IPS-NIHi11 (cell line): ENCODE measurements around the gene DNAH12.
"Not testable (repeated sequence)": the region's sequence is repeated elsewhere in the genome, so short reads cannot be mapped to it uniquely, and the experiment has no call there.

Source experiments
- DNase-seq: peaks from one replicate; pipeline ENCODE4 v3.0.0; 2012; ENCODE audit warnings: mixed read lengths, low spot score

DNAH12 gene

DNA sequence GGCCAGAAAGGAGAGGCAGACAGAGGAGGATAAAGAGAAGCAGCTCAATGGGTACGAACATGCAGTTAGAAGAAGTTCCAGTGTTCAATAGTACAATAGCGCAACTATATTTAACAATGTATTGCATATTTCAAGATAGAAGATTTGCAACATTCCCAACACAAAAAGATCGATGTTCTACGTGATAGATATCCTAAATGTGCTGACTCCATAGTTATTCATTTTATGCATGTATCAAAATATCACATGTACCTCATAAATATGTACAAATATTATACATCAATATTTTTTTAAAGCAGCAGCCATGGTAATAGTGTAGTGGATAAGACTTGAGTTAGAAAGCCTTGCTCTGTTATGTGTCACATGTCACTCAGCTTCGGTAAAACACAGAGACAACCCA lies 141.5 kb downstream of the DNAH12 start:
- no peak for DNase-seq

DNA sequence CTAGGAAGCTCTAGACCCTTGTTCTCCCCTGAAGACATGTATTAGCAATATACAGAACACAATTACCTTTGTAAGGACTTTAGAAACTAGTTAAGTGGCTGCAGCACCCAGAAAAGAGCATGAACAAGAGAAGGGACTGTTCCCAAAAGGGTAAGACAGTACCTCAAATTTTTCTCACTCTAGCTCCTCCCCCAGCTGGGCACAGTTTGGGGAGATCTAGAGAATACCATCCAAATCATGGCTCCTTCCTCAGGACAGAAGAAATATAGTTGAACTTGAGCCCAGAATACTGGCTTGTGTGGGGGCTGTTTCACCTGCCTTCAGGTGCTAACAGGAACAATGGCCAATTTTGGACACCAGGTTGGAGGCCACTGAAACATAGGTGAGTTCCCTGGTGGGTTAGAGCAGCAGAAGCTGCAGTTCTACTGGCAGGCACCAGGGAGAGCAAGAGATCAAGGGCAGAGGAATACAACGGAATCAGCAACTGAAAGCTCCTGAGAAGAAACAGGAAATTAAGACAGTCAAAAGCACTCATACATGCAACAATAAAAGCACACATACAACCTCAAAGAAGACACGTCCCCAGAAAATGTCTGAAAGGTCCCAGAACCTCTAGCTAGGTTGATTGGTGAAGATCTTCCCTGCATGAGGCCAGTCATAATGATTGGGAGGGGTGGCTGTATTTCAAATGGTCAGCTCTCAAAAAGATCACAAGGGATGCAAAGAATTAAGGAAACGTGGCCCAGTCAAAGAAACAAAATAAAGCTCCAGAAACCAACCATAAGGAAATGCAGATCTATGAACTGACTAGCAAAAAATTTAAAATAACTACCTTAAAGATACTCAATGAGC lies 146.7 kb downstream of the DNAH12 start:
- peak; percentile 70 for DNase-seq

DNA sequence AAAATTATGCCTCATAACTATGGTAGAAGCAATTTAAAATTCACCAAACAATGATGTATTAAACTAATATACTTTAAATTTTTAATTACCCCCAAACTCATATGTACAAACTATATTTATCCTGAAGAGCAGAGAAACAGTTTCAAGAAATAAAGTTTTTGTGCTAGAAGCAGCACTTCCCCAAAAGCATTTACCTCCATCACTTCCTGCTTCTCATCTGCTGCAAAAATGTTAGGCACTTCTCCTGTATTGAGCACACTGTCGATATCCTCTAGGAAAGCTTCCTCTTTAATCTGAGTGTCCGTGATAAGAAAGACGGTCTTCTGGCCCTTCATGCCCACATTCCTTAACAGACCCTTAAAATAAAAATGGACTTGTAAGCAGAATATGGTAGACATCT lies 150.2 kb downstream of the DNAH12 start:
- no peak for DNase-seq

DNA sequence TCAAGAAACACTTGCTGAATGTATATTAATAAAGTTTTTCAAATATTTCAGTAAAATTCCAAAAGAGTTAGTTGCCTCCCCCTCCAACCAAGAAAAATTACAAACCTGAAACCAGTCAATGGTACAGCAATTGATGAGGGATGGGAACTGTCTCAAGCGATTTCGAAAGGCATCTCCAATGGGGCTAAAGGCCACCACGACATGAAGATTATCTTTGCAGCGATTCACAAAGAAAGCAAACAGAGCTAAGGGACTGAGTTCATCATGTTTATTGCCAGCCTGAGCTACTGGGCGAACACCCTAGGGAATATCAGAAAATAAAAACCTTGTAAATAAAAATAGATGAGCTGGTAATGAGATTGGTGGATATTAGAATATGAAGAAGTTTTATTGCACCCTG lies 152.4 kb downstream of the DNAH12 start:
- DNase-seq = no peak

DNA sequence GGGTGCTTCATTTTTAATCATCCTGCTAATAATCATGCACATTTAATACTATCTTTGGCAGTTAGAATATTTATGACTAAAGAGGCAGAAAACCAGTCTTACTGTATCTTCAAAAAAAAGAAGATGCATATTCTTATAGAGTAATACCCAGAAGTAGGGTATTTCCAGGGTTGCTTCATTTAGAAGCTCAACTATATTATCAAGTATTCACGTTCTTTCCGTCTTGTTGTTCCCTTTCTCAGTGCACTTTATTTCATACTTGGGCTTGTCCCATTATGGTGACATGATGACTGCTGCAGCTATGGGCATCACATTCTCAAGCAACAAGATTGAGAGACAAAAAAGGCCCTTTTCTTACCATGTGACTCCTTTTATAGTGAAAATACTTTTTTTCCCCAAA lies 154.9 kb downstream of the DNAH12 start:
- no peak for DNase-seq

DNA sequence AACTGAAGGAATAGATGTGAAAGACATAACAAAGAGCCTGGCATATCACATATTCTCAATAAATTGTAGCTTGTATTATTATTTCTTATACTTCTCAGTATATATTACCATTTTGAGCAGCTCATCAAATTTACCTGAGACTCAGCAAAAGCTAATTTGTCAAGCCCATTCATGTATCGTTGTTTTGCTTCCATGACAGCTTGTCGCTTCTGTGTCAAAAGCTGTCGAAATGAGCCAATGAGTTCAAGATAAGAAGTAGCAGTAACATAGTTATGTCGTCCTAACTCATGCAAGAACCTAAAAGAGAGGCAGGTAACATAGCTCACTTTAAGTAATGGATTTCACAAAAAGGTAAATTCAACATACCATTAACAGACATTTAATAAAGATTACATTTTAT lies 157.8 kb downstream of the DNAH12 start:
- DNase-seq = no peak

DNA sequence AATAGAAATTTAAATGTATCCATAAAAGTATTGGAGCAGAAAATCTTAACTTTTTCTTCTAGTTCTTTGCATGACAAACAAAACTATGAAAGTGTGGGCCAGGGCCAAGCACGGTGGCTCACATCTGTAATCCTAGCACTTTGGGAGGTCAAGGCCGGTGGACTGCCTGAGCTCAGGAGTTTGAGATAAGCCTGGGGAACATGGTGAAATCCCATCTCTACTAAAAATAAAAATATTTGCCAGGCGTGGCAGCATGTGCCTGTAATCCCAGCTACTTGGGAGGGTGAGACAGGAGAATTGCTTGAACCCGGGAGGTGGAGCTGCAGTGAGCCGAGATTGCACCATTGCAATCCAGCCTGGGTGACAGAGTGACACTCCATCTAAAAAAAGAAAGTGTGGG lies 158.6 kb downstream of the DNAH12 start:
- DNase-seq = no peak

DNA sequence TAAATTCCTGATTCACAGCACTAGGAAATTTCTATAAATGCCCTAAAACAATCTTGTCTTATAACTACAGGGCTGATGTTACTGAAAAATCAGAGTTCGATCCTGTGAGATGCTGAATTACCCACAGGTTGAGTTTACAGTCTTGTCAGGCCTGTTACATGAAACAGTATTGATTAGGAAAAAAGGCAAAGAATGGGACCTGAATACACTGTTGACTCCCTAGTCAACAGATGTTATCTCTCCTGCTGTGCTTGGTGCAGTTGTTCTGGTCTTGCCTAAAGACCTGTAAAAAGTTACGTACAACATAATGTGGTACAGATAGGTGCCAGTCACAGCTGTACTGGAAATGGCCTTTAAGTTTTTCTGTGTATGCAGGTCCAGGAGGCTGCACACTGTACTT lies 160.3 kb downstream of the DNAH12 start:
- DNase-seq = no peak

DNA sequence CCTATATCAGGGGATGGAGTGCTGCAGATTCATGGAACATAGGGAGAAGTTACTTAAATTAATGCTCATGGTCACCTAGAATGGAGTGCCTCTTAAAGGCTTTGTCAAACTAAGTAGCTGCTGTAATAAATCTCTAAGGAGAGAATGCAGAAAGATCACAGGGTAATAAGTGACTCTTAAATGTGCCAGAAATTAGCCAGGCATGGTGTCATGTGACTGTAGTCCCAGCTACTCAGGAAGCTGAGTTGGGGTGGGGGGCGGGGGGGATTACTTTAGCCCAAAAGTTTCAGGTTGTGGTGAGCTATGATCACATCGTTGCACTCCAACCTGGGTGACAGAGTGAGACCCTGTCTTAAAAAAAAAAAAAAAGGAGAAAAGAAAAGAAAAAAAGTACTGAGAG lies 160.7 kb downstream of the DNAH12 start:
- no peak for DNase-seq

DNA sequence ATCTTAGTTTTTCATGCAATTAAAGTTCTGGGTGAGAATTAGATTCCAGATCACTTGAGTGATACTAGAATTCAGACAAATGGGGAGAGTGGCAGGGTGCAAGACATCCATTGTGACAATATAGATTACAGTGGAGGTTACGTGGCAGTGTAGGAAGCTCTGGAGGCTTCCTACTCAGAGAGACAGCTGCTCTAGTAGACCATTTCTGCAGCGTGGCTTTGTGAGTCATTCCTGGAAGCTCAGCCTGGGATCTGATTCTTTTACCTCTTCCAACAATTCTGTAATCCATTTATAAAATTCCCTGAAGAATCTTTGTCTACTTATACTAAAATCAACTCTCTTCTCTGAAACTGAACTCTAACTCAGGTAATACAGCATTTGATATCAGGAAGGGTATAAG lies 161.2 kb downstream of the DNAH12 start:
- no peak for DNase-seq

DNA sequence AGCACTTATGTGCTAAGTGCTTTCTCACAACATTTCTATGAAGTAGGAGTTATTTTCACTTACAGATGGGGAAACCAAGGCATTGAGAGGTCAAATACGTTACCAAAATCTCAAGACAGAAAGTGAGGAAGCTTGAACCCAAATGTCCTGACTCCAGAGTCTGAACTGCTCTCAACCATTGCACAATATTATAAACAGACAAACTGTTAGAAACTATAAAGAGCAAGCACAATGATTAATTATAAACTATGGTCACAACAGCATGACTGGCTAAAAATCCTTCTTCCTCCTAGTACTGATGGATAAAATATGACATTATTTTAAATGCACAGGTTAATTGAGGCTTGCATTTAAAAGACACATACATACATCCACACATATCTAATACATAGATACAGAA lies 173.8 kb downstream of the DNAH12 start:
- no peak for DNase-seq

DNA sequence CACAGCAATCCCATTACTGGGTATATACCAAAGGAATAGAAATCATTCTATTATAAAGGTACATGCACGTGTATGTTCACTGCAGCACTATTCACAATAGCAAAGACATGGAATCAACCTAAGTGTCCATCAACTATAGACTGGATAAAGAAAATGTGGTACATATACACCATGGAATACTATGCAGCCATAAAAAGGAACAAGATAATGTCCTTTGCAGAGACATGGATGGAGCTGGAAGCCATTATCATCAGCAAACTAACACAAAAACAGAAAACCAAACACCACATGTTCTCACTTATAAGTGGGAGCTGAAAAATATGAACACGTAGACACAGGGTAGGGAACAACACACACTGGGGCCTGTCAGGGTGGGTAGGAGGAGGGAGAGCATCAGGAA lies 179.1 kb downstream of the DNAH12 start:
- DNase-seq = not testable (repeated sequence)

DNA sequence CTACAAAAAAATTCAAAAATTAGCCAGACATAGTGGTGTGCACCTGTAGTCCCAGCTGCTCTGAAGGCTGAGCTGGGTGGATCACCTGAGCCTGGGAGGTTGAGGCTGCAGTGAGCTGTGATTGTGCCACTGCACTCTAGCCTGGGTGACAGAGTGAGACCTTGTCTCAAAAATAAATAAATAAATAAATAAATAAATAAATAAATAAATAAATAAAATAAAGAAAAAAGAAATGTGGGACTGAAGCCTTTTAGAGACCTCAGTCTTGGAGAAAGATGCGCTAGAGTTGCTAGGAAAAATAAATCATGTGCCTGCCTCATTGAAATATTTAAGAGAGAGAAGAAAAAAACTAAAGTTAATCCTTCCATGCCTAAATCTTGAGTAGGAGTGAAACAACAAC lies 187.9 kb downstream of the DNAH12 start:
- not testable (repeated sequence) for DNase-seq

DNA sequence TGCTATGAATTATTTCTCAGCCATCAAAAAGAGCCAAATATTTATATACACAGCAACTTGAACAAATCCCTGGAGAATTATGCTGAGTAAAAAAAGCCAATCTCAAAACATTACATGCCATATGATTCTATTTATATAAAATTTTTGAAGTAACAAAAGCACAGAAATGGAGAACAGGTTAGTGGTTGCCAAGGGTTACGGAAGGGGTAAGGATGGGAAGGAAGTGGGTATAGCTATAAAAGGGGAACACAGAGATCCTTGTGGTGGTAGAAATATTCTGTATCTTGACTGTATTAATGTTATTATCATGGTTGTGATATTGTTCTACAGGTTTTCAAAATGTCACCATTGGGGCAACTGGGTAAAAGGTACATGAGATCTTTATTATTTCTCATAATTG lies 189.4 kb downstream of the DNAH12 start:
- no peak for DNase-seq

DNA sequence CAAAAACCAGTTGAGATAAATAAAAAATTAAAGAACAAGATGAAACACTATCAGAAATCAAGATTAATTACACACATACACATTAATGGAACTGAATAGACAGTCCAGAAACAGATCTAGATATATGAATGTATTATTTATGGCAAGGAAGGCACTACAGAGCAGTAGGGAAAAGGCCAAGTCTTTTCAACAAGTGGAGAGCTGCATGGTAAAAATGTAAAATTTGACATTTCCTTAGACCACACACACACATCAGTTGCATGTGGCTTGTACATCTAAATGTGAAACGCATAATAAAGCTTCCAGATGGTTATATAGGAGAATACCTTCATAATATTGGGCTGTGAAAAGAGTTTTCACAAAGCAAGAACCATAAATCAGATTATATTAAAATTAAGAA lies 193.9 kb downstream of the DNAH12 start:
- DNase-seq = no peak

DNA sequence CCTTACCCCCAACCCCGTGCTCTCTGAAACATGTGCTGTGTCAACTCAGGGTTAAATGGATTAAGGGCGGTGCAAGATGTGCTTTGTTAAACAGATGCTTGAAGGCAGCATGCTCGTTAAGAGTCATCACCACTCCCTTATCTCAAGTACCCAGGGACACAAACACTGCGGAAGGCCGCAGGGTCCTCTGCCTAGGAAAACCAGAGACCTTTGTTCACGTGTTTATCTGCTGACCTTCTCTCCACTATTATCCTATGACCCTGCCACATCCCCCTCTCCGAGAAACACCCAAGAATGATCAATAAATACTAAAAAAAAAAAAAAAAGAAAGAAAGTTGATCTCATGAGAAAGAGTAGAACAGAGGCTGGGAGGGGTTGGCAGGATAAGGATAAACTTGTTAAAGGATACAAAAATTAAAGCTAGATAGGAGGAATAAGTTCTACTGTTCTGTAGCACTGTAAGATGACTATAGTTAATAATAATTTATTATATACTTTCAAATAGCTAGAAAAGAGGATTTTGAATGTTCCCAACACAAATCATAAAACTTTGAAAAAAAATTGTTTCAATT lies 205.0 kb downstream of the DNAH12 start:
- DNase-seq = not testable (repeated sequence)

DNA sequence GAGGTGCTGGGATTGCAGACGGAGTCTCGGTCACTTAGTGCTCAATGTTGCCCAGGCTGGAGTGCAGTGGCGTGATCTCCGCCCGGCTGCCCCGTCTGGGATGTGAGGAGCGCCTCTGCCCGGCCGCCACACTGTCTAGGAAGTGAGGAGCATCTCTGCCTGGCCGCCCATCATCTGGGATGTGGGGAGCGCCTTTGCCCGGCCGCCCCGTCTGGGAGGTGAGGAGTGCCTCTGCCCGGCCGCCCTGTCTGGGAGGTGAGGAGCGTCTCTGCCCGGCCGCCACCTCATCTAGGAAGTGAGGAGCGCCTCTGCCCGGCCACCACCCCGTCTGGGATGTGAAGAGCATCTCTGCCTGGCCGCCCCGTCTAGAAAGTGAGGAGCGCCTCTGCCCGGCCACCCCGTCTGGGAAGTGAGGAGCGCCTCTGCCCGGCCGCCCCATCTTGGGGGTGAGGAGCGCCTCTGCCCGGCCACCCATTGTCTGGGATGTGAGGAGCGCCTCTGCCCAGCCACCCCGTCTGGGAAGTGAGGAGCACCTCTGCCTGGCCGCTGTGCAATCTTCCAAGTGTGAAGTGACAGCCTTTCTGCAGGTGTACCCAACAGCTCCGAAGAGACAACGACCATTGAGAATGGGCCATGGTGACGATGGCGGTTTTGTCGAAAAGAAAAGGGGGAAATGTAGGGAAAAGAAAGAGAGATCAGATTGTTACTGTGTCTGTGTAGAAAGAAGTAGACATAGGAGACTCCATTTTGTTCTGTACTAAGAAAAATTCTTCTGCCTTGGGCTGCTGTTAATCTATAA lies 205.7 kb downstream of the DNAH12 start:
- not testable (repeated sequence) for DNase-seq

DNA sequence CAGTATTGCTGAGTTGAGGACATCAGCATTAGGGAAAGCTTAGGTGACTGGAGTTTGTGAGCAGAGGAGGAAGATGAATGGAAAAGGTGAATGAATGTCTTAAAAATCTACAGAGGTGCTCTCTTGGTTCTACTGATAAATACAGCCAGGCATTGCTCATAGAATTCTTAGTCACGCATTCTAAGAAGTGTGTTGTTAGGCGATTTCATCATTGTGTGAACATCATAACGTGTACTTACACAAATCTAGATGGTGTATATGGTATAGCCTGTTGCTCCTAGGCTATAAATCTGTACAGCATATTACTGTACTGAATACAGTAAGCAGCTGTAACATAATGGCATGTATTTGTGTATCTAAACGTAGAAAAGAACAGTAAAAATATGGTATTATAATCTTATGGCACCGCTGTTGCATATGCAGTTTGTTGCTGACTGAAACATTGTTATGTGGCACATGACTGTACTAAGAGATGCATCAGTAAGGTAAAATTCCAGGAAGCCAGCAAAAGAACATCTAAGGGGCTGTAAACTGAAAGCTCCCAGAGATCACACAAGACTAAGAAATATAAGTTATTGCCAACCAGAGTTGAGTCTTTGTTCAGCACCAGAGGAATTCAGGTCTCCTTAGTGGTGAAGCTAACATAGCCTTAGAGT lies 208.7 kb downstream of the DNAH12 start:
- no peak for DNase-seq

DNA sequence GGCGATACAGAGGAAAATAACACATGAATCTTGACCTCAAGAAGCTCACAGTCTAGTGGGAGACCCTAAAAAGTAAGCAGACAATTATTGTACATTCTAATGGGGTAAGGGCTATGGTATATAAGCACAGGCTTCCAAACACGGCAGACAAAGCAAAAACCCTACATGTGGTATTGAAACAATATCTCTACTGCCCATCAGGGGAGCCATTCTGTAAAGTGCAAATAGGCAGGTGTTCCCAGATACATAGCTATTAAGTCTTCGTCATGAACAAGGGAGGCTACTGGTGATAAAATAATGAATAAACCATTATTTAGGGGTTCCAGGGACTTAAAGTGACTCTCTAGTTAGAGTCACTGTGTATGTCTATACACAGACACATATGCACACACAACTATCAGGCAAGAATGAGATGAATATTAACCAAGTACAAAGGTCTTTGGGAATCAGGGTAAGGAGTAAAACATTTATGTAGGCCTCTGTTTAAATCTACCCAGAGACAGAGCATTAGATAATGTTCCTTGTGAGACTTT lies 213.0 kb downstream of the DNAH12 start:
- DNase-seq = peak; percentile 11

DNA sequence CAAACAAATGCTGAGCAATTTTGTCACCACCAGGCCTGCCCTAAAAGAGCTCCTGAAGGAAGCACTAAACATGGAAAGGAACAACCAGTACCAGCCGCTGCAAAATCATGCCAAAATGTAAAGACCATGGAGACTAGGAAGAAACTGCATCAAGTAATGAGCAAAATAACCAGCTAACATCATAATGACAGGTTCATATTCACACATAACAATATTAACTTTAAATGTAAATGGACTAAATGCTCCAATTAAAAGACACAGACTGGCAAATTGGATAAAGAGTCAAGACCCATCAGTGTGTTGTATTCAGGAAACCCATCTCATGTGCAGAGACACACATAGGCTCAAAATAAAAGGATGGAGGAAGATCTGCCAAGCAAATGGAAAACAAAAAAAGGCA lies 217.6 kb downstream of the DNAH12 start:
- not testable (repeated sequence) for DNase-seq

DNA sequence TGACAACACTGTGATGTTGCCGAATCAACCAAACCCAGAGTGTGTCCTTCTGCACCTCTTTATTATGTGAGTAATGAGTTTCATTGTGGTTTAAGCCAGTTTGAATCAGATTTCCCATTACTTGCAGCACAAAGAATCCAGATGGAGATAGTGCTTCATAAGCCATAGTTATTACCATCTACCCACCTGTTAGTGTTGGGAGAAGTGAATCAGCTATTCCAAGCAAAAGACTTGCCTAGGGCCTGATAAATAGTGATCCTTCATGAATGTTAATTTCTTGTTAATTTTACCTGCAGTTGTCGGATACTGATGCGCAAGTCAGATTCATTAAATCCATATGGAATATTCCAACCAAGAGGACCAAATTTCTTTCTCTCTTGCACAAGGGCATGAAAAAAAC lies 229.9 kb downstream of the DNAH12 start:
- DNase-seq = no peak

DNA sequence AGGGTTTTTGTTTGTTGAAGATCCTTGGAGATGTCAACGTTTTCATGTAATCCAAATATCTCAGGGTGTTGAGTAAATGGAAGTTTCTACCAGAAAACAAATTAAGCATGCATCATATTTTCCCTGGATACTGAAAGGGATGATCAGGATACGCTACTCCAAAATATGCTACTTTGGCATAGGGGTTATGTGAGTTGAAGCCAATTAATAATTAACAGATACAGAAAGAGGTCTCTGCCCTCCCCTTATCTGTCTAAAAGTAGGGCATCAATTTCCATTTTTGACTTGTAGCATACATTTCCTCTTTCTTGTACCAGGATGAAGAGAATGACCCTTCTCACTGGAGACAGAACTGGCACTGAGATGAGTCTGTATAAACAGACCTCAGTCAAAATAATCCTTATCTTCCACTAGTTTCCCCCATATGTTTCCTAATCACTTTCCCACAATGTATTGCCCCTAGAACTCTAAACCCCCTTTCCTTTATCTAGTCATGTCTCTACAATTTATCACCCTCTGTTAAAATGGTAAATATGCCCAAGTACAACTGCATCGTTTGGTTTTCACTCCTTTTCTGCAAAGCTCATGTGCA lies 234.3 kb downstream of the DNAH12 start:
- no peak for DNase-seq
